Astrocyte of the spinal cord (primary cell): ENCODE results near the gene ARRDC2.

Source experiments
- DNase-seq: peaks from one replicate; pipeline ENCODE4 v3.0.0; 2011; ENCODE audit warnings: low read depth, low spot score
- H3K4me3 ChIP-seq: 2 replicates; pipeline ENCODE4 v1.5.1; 2011; ENCODE audit warnings: low read depth, mild to moderate bottlenecking, low read length, moderate library complexity
- CTCF ChIP-seq: IDR thresholded peaks from 2 replicates; pipeline ENCODE4 v1.5.1; 2012; ENCODE audit warnings: low read depth, mild to moderate bottlenecking, low read length, inconsistent platforms
- in situ Hi-C: cut with HindIII; loops from 2 replicates; pipeline ENCODE4 v1.10.0; 2017; ENCODE audit warnings: low sequenced_read_pairs

The ARRDC2 gene

GRCh38 chr19:18063463-18063862, 55.5 kb downstream of the ARRDC2 start:
- TF ChIP-seq CTCF = no peak
- H3K4me3 ChIP-seq = no peak overlapping the region
- no peak for DNase-seq
- in situ Hi-C loops = no loop called here
